HG02678 (cell line): ENCODE results near the gene DDI2.
"Not testable (repeated sequence)": the region's sequence is repeated elsewhere in the genome, so short reads cannot be mapped to it uniquely, and the experiment has no call there.

Source experiments
- ATAC-seq: cut with Tn5 transposase; IDR thresholded peaks from one replicate; pipeline ENCODE4 v1.9.1; 2021; ENCODE audit warnings: mild to moderate bottlenecking, moderate library complexity; ENCODE audit not compliant: unreplicated experiment

The DDI2 gene

DNA sequence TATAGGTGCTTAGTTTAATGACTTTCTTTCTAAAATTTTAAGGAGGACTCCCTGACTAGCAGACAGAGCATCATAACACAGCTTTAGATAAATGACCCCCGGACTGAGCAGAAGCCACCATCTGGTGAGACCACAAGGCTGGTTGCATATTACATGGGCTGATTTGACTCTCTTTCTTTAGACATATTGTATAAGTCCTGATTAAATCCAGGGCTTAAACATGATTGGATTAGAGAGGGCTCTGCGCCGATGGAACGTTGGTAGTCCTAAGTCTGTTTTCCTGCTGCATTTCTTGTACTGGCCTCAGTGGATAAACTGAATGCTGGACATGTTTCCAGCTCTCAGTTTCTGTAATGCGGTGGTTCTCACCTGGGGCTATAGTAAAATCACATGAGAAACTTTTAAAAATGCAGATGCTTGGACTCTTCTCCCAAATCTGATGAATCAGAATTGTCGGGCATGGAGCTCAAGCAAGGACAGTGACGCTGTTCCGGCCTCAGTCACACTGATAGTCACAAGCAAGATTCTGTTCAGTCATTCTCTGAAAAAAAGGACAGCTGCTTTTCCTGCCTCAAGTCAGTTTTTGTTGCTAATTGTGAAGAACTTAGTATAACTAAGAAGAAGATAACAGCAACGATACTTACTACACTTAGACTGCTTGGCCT, 16.6 kb downstream of the DDI2 start:
- no peak for ATAC-seq

DNA sequence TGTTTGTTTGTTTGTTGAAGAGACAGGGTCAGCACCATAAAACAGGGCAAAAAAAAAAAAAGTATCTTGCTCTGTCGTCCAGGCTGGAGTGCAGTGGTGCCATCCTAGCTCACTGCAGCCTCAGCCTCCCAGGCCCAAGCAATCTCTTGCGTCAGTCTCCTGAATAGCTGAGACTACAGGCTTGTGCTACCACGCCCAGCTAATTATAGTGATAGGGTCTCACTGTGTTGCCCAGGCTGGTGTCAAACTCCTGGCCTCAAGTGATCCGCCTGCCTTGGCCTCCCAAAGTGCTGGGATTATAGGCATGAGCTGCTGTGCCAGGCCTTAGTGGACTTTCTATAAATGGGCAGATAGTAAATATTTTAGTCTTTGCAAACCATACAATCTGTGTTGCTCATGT, 19.2 kb downstream of the DDI2 start:
- no peak for ATAC-seq

DNA sequence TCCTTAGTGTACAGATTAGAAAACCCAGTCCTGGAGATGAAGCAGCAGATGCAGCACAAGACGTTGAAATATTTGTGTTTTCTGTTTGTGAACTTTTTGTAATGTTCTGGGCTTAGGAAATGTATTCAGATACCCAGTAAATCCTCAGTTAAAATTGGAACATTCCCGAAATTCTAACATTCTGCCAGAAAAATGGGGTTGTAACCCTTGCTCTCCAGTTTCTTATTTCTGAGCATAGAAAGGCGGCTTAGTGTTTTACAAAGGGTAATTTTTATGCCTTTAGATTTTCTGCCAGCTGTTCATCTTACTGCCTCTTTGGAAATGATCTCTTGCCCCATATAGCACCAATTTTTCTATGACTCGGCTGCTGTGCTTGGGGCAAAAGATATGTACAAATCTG, 20.6 kb downstream of the DDI2 start:
- ATAC-seq: no peak

DNA sequence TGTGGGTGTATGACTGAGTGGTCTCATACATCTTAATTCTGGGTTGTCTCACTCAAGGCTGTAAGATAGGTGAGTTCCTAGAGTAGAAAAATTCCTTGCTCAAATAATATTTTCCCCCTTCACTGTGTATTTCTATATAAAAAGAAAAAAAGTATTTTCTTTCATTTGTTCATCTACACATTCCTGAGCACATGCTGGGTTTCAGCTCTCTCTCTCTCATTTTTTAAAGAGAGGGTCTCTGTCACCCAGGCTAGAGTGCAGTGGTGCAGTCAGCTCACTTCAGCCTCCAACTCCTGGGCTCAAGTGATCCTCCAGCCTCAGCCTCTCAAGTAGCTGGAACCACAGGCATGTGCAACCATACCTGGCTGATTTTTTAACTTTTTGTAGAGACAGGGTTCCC, 22.0 kb downstream of the DDI2 start:
- ATAC-seq: no peak

DNA sequence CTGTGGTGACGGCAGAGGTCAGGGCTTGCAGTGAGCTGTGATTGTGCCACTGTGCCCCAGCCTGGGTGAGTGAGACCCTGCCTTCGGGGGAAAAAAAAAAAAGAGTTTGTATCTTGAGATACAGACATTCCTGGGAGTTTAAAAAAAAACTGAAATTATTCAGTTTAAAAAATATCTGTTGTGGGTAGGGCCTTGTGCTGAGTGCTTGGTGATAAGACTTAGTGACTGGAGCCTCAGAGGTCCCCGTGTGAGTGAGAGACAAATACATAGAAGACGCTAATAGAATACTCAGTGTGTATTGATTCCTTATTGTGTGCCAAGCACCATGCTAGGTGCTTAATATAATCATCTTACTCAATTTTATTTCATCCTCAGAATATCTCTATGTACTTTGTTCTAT, 22.7 kb downstream of the DDI2 start:
- ATAC-seq: no peak

DNA sequence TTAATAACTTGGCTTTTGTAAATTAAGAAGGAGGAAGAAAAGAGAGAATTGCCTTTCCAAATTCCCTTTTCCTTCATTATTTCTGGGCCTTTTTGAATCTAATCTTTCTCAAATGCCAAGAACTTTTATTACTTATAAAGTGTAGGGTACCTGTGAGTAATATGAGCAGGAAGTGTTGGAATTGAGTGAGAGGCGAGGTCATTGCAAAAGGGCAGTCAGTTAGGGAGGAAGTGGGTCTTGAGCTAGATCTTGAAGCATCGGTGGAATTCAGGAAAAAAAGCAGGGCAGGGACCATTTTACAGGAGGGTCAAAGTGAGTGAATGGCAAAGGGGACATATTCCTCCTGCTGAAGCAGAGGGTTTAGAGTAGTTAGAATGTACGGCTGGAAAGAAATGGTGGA, 23.4 kb downstream of the DDI2 start:
- no peak for ATAC-seq

DNA sequence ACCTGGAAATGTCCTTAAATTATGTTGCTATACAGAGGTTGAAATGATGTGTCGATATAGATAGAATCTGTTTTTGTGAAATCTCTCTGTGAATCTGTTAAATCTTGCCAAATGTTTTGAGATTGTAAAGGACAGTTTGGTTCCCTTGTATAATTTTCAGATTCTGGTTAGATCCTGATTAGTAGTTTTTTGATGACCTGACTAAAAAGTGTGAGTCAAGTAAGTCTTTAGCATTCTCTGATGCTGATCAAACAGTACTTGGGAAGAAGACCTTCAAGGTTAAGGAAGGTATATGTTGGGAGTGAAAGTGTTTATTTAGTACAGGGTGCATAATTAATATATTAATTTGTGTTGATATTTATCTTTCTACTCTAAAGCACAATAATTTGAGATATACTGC, 32.7 kb downstream of the DDI2 start:
- no peak for ATAC-seq

DNA sequence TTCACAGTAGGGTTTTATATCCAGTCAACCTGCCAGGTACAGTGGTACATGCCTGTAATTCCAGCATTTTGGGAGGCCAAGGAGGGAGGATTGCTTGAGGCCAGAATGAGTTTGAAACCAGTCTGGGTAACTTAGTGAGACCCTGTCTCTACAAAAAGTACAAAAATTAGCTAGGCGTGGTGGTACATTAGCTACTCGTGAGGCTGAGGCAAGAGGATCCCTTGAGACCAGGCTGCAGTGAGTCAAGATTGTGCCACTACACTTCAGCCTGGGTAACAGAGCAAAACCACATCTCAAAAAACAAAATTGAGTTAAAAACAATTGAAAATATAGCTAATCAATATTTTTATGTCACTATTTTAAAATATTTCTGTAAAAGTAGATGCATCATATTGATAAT, 33.2 kb downstream of the DDI2 start:
- ATAC-seq: no peak

DNA sequence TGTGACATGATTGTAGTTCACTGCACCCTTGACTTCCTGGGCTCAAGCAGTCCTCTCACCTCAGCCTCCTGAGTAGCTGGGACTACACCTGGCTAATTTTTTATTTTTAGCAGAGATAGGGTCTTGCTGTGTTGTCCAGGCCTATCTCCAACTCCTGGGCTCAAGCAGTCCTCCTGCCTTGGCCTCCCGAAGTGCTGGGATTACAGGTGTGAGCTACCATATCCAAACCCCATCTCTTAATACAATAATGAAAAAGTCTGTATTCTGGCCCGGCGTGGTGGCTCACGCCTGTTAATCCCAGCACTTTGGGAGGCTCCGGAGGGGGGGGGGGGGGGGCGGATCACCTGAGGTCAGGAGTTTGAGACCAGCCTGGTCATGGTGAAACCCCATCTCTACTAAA, 34.9 kb downstream of the DDI2 start:
- not testable (repeated sequence) for ATAC-seq

DNA sequence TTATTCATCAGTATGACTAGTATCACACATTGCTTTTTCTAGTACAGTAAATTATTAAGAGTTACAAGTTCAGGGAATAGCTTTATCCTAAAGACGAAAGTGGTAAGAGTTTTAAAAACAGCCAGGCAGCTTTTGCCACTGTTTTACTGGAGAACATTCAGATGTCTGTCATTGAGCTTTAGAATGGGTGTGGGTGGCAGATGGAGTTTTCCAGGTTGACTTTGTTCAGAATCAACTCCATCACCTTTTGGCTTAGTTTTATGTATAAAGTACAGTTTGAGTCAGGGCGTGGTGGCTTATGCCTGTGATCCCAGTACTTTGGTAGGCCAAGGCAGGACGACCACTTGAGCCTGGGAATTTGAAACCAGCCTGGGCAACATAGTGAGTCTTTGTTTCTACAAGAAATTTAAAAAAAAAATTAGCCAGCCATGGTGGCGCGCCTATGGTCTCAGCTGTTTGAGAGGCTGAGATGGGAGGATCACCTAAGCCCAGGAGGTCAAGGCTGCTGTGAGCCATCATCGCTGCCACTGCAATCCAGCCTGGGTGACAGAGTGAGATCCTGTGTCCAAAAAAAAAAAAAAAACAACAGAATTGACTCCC, 36.9 kb downstream of the DDI2 start:
- ATAC-seq: no peak

DNA sequence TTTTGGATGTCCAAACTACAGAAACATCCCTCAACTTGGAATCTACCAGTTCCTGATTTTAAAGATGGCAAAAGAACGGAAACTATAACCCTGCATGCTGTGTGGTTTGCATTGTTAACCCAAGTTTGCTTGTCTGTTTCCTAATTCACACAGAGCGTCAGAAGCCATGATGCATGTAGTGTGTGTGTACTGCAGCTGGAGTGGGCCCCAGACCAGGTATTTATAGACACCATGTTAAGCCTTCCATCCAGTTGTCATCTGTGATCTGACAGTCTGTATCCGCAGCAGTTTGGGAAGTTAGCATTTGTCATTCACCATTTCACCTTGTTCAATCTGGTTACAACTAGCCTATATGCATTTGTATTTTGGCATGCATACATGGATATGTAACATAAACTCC, 39.2 kb downstream of the DDI2 start:
- no peak for ATAC-seq

DNA sequence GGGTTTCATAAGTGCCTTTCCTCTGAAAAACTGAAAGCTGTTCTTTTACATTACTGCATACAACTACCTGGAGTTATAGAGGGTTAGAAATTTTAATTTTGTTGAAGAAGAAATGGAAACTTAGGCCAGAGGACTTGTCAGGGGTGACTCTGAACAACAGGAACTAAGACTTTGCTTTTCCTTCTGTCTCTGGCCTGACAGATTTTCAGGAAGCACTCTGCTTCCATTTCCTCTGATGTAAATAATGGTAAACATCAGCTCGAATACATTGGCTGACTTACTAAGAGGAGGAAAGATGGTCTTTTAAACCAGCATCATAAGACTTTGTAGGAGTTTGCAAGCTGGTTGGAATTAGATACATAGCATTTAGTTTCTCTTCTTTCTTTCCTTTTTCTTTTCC, 39.8 kb downstream of the DDI2 start:
- ATAC-seq: no peak

DNA sequence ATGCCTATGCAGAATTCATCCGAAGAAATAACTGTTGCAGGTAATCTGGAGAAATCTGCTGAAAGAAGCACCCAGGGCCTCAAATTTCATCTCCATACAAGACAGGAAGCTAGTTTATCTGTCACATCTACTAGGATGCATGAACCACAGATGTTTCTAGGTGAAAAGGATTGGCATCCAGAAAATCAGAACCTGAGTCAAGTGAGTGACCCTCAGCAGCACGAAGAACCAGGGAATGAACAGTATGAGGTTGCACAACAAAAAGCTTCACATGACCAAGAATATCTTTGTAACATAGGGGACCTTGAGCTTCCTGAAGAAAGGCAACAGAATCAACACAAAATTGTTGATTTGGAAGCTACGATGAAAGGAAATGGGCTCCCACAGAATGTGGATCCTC, 42.9 kb downstream of the DDI2 start:
- ATAC-seq: no peak

DNA sequence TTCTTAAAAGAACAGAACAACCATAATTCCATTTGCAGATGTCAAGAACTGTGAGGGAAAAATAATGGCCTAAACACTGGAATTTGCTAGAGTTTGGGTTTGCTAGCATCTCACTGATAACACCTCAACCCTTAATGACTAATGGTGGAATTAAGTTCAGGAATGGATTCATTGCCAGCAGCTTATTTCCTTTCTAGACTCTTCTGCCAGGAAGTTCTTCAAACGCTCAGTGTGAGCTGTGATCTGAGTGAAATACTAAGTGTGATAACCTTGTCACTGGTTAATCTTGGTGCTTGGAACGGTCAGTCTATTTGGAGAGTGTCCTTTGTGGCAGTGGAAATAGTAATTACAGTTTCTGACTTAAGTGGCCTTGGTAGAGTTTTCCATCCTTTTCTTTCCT, 45.2 kb downstream of the DDI2 start:
- no peak for ATAC-seq

DNA sequence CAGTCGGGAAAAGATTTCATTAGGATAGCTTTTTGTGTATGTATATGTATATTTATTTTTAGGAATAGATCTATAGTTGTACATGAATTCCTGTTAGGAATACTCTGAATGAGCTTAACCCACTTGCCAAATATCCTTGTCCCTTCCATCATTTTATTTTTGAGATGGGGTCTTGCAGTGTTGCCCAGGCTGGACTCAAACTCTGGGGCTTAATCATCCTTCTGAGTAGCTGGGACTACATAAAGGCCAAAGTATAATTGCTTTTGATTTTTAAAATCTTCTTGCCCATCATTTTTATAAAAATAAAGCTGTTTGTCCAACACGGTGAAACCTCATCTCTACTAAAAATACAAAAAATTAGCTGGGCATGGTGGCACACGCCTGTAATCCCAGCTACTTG, 46.7 kb downstream of the DDI2 start:
- no peak for ATAC-seq

DNA sequence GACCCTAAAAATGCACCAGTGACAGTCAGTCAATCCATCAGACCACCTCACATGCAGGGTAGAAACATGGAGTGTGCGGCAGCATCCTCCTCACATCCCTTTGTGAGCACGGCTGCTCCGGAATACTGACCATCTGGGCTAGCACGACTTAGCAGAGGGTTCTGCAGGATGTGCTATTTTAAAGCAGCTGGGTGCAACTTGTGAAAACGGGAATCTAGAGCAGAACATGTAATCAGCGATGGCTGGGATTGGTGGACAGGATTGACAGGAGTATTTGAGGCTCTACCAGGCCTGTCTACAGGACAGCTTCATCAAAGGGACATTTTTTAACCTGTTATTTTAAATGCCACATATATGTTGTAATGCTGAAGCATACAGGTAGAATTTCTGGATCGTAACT, 50.1 kb downstream of the DDI2 start:
- ATAC-seq: no peak

DNA sequence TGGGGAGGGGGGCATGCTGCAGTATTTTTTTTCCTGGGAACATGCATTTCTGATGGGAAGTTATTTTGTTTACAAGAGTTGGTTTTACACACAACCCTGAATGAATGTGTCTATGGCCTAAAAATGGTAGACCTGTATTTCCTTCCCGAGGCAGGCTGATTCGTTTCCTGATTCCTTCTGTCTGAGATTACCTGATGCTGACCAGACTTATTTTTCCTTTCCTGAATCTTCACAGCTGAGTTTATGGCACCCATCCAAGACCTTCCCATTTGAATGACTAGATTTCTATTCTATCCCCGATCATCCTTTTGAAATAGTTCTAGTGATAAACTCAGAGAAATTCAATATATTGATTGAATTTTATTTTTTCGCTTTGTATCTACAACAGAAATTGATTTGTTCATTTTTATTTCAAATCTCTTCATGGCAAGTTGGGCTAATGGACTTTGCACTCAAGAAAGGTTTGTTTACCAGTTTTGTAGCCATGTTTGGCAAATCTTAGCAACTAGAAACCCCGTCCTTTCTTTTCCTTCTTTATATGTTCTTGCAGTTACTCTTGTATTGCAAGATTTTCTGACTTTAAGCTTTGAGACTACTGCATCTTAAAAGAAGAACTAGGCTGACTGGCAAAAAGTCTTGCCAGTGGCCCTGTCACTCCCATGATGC, 51.0 kb downstream of the DDI2 start:
- no peak for ATAC-seq

DNA sequence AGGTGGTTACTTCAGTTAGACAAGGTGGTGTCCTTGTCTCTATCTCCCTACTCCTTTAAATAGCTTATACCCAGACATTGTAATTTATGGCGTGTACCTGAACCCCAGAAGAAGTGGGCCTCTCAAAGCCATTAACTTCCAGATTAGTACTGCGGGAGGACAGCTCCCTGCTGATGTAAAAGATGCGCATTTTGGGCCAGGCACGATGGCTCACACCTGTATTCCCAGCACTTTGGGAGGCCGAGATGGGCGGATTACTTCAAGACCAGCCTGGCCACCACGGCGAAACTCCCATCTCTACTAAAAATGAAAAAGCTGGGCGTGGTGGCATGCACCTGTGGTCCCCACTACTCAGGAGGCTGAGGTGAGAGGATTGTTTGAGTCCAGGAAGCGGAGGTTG, 51.8 kb downstream of the DDI2 start:
- ATAC-seq: no peak

DNA sequence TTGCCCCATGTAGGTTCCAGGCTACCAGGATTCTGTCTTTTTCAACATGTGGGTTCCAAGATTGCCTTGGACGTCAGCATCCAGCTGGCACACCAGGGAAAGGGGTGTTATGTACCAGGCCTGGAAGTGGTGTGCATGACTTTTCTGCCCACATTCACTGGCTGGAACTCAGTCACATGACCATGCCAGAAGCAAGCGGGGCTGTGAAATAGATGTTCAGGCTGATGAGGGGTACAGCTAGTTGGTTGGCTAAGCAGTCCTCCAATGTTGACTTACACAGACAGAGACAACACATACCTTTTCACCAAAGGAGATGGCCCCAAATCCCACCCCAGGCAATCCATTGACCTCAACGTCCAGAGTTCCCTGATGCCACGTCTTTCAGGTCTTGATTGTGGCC, 52.6 kb downstream of the DDI2 start:
- no peak for ATAC-seq

DNA sequence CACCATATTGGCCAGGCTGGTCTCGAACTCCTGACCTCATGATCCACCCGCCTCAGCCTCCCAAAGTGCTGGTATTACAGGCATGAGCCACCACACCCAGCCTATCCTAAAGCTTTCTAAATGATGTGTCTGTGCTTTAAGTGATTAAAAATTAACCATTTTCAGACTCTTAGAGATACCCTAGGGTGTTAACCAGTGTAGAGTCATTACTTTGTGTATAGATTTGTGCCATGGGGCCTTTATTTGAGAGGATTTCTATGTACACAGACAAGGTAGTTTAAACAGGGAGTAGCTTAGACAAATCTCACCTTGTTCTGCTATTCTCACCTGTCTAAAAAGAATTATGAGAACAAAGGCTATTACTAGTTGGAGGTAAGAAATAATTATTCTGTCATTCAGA, 54.2 kb downstream of the DDI2 start:
- ATAC-seq: no peak

DNA sequence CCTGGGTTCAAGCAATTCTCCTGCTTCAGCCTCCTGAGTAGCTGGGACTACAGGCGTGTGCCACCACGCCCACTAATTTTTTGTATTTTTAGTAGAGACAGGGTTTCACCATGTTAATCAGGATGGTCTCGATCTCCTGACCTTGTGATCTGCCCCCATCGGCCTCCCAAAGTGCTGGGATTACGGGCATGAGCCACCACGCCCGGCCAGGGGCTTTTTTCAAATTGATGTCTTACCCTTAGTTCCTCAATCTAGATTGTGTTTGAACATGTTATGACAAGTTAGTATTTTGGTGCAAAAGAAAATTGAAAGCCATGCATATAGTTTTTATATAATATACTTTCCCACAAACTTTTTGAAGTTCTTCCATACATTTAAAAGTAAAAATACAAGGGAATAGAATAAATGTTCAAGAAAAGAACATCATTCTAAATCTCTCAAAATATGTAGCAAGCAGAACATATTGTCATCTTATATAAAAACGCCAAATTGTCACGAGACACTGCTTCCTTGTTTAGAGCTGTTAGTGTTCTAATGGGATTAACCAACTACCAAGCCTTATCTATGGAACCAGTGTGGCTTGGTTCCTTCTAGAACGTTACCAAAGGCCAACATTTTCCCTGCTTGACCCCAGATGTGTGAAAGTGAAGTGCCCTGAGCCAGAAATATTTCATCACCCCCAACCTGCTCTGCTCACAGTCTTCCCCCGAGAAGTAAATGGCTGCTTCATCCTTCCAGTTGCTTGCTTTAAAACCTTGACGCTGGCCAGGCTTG, 57.3 kb downstream of the DDI2 start:
- no peak for ATAC-seq

DNA sequence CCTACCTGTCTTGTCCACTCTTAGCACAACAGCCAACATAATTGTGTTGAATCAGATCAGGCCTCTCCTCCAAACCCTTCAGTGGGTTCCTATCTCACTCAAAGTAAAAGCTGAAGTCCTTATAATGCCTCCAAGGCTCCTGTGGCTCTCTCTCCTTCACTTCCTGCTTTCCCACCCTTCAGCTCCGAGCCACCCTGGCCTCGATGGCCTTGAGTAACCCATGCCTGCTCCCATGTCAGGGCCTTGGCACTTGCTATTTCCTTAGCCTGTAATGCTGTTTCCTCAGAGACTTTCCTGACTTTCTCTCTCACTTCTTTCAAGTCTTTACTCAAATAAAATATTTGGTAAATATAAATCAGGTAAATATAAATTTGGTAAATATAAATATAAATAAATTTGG, 58.8 kb downstream of the DDI2 start:
- ATAC-seq: no peak
